NB4 (cell line): ENCODE measurements around the gene UNC5CL.

Source experiments
- POLR2A ChIP-seq: IDR thresholded peaks from 2 replicates; pipeline ENCODE4 v1.6.1; 2011; ENCODE audit warnings: mild to moderate bottlenecking; ENCODE audit not compliant: insufficient read length; ENCODE audit errors: extremely low read depth
- TF ChIP-seq, protein P1 (sequence below): IDR thresholded peaks from one replicate; pipeline ENCODE4 v1.5.1; 2012; ENCODE audit warnings: low read depth, low read length

DNA sequence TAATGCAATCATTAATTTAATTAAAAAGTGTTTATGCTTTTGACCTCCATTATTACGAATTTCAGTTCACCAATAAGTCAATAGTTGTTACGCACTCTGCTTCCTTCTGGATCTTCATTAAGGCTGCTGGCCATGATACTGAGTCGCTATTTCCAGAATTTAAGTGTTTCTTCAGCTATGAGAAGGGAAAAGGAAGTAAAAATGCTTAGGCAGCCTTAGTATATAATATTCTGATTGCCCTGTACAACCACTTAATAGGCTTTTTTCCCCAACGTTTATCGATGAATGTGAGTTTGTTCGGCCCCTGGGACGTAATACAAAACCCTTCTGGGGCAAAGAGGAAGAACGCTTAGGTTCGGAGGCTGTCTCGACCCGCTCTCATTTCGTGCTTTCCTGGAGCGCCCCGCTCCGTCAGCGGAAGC, 32.5 kb upstream of the UNC5CL start:
- TF ChIP-seq POLR2A: no peak
- TF ChIP-seq, protein P1, sequence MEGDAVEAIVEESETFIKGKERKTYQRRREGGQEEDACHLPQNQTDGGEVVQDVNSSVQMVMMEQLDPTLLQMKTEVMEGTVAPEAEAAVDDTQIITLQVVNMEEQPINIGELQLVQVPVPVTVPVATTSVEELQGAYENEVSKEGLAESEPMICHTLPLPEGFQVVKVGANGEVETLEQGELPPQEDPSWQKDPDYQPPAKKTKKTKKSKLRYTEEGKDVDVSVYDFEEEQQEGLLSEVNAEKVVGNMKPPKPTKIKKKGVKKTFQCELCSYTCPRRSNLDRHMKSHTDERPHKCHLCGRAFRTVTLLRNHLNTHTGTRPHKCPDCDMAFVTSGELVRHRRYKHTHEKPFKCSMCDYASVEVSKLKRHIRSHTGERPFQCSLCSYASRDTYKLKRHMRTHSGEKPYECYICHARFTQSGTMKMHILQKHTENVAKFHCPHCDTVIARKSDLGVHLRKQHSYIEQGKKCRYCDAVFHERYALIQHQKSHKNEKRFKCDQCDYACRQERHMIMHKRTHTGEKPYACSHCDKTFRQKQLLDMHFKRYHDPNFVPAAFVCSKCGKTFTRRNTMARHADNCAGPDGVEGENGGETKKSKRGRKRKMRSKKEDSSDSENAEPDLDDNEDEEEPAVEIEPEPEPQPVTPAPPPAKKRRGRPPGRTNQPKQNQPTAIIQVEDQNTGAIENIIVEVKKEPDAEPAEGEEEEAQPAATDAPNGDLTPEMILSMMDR: no peak
